HG02763 (cell line): ENCODE data around the gene ZBTB6.
"Not testable (repeated sequence)": the region's sequence is repeated elsewhere in the genome, so short reads cannot be mapped to it uniquely, and the experiment has no call there.

Experiments used
- ATAC-seq: cut with Tn5 transposase; IDR thresholded peaks from one replicate; pipeline ENCODE4 v1.9.1; 2021; ENCODE audit warnings: mild to moderate bottlenecking, moderate library complexity; ENCODE audit not compliant: unreplicated experiment

Gene ZBTB6

DNA sequence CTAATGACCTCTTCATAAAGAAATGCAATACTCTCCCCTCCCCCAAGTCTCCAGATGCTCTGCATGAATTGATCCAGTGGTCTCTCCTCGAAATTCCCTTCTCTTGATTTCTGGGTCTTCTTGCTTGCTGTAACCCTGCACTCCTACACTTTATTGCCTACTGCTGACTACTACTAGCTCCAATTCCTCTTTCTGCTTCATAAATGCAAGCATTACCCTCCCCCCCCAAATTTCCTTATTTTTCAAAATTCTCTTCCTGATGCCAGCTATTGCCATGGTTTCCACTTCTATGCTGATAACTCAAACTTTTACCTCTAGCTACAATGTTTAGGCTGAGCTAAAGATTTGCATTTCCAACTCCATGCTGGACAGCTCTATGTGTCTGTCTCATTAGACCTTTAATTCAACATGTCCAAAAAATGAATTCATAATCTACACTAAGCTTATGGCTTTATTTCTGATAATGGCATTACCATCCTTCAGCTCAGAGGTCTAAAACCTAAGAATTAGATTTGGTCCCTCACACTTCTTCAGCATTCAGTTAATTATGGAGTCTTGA, 16.8 kb upstream of the ZBTB6 start:
- ATAC-seq: no peak

DNA sequence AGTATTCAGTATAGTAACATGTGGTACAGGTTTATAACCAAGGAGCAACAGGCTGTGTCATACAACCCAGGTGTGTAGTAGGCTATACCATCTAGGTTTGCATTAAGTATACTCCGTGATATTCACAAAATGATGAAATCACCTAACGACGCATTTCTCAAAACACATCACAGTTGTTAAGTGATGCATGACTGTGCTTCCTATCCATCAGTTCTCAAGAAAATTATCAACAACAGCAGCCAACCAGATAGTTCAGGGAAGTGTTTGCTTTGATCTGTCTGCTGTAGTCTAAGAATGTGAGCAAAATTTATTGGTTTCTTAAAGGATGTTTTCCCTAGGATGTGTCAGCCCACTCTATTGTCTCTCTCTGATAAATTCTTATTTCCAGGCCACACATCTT, 10.8 kb upstream of the ZBTB6 start:
- ATAC-seq: no peak

DNA sequence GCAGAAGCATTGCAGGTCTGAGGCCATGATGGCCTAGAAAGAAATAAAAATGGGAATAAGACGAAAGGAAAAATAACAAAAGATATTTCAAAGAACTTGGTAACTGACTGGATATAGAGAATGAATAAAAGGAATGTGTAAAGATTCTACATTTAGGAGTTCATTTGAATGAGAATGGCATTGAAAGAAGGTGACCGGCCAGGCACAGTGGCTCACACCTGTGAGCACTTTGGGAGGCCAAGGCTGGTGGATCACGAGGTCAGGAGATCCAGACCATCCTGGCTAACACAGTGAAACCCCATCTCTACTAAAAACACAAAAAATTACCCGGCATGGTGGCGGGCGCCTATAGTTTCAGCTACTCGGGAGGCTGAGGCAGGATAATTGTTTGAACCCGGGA, 9.6 kb upstream of the ZBTB6 start:
- no peak for ATAC-seq

- ATAC-seq: no peak
Observed at GRCh38 chr9:122918310-122918709, 5.2 kb upstream of the ZBTB6 start.

GRCh38 chr9:122912671-122912963, 506 bp downstream of the ZBTB6 start:
- no peak for ATAC-seq

DNA sequence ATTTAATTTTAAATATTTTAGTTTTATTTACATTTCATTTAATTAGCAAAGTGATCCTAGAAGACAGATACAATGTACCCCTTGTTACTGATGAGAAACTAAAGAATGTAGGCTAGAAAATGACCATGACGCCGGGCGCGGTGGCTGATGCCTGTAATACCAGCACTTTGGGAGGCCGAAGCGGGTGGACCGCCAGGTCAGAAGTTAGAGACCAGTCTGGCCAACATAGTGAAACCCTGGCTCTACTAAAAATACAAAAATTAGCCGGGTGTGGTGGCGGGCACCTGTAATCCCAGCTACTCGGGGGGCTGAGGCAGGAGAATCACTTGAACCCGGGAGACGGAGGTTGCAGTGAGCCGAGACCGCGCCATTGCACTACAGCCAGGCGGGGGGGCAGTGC, 7.0 kb downstream of the ZBTB6 start:
- not testable (repeated sequence) for ATAC-seq

- ATAC-seq: peak; percentile 87
Observed at GRCh38 chr9:122904823-122905710, 8.1 kb downstream of the ZBTB6 start, which contains the start of gene RC3H2. Gene RC3H2 (minus strand): TSS chr9:122905359. CDS start chr9:122897509, 7,850 bp downstream.

DNA sequence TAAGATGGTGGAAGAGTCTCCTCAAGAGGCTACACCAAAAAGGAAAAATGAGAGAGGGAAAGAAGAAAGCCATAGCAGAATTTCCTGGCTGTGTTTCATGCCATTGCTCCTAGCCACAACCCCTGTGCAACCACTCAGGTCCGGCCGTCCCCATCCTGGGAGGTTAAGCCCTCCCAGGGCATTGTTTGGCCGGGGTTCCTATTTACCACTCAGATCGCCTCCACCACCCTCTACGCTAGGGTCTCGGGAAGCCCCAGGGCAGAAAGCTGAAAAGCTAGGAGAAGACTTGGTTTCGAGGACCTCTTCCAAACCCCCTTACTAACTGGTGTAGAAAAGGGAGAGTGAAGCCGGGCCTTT, 8.7 kb downstream of the ZBTB6 start:
- peak; percentile 8 for ATAC-seq

DNA sequence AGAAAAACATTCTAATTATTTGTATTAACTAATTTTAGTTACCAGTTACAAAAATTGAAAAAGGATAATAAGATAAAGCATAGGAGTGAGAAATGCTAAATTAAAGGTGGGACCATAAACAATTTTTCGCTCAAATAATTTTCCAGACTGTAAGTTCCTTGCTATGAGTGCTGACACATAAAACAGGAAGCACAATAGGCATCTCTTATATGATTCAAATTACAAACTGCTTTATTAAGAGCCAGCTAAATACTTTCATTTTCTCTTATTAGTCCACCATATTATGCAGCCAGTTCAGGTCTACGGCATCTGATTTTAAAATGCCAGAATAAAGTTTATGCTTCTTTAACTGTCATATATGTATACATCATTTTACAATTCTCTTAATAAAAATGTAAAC, 12.3 kb downstream of the ZBTB6 start:
- ATAC-seq: no peak

GRCh38 chr9:122897969-122898368, 15.2 kb downstream of the ZBTB6 start:
- no peak for ATAC-seq

GRCh38 chr9:122888480-122888879, 24.6 kb downstream of the ZBTB6 start:
- no peak for ATAC-seq

GRCh38 chr9:122883125-122883524, 30.0 kb downstream of the ZBTB6 start:
- no peak for ATAC-seq

DNA sequence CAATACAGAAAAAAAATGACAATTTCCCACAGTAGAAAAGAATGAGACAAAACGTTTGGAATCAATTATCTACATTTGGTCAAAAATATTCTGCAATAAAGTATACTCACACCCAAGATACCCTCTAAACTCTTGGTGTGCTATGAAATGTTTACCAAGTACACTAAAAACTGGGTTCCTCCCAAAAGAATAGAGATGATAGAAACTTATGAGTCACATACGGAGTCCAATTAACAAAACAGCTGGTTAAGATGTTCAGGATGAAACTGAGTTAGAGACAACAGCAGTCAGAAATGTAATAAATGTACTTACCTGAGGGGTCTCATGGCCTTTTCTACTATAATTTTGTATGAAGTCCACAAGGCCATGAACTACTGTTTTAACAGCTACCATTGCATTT, 33.7 kb downstream of the ZBTB6 start:
- ATAC-seq: no peak

DNA sequence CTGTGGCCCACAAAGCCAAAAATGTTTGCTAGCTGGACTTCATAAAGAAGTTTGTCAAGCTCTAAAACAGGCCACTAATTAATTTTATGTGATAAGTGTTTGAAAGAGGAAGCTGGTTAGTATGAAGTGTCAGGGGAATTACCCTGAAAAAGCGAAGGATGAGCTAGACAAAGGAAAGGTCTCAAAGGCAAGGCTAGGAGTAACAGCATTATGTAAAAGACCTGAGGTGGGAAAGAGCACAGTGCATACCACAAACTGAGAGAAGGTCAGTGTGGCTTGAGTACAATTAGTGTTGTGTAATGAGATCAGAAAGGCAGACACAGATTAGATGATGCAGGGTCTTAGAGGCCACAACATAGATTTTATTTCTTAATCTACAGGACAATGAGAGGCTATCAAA, 37.6 kb downstream of the ZBTB6 start:
- no peak for ATAC-seq

DNA sequence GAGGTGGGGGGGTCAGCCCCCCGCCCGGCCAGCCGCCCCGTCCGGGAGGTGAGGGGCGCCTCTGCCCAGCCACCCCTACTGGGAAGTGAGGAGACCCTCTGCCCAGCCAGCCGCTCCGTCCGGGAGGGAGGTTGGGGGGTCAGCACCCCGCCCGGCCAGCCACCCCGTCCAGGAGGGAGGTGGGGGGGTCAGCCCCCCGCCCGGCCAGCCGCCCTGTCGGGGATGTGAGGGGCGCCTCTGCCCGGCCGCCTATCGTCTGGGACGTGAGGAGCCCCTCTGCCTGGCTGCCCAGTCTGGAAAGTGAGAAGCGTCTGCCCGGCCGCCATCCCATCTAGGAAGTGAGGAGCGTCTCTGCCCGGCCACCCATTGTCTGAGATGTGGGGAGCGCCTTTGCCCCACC, 45.8 kb downstream of the ZBTB6 start:
- not testable (repeated sequence) for ATAC-seq

- no peak for ATAC-seq
Observed at GRCh38 chr9:122866079-122866478, 47.0 kb downstream of the ZBTB6 start.

DNA sequence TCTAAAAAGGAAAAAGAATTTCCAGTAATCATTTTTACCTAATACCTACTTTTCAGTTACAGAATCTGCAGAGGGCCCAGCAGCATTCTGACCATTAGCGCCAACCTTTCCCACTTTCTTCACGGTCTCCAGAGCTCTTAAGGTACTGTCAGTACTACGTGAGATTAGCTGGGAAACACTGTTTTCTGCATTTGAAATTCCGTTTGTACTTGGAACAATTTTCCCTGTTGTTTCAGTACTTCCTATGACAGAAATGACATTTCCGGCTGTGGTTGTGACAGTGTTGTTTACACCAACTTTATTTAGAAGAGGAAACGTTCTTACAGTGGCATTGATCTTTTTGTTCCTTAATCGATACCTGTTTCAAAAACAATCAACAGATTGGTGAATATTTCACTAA, 47.8 kb downstream of the ZBTB6 start:
- ATAC-seq: no peak

DNA sequence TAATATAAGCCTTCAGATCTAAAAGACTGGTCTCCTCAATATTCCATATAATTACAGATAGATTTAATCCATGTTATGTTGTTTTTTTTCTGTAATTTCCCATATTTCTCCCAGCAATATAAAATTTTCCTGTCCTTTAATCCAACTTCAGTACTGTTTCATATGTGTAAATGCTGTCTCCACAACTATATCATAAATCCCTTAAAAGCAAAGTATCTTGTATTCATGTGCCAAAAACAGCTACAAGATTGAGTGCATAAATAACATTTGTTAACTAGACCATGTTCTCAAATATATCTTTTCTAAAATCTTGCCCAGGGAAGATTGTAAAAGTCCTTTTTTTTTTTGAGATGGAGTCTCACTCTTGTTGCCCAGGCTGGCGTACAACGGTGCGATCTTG, 49.7 kb downstream of the ZBTB6 start:
- ATAC-seq: no peak

DNA sequence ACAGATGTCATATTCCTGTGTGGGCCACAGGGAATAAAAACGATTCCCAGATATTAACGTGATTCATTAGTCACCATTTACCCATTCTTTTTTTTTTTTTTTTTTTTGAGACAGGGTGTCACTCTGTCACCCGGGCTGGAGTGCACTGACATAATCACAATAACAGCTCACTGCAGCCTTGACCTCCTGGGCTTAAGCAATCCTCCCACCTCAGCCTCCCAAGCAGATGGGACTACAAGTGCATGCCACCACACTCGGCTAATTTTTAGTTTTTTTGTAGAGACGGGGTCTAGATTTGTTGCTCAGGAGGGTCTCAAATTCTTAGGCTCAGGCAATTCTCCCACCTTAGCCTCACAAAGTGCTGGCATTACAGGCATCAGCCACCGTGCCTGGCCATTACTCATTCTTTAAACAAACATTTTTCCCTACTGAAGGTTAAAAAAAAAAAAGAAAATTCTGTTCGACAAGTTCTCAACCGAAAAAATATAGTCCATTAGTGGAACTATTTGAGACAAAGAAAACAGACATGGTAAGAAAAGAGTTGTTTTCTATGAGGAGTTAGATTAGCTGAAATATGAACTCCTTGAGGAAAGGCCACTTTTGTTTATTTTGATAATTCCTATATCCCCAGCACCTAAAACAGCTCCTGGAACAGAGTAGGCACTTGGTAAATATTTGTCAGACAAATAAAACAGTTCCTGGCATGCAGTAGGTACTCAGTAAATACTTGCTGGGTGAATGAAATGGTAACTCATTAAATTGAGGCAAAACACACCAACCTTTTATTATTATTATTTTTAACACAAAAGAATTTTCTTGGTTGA, 52.6 kb downstream of the ZBTB6 start:
- no peak for ATAC-seq
